LNCaP clone FGC (cell line): ENCODE data around the gene MOGAT3.

Experiments
- DNase-seq: peaks from one replicate; pipeline ENCODE4 v3.0.0-alpha.2; 2011; ENCODE audit warnings: low read depth
- H3K4me3 ChIP-seq: 2 replicates; pipeline ENCODE4 v1.5.1; 2011; ENCODE audit warnings: mild to moderate bottlenecking, low read depth, low read length, control low read depth
- CTCF ChIP-seq: IDR thresholded peaks from 2 replicates; pipeline ENCODE4 v1.5.1; 2012; ENCODE audit warnings: mild to moderate bottlenecking; ENCODE audit not compliant: control insufficient read depth, insufficient read depth; ENCODE audit errors: extremely low read depth

Gene MOGAT3

GRCh38 chr7:101241443-101242349 lies 40.9 kb upstream of the MOGAT3 start:
- no peak for TF ChIP-seq CTCF
- DNase-seq, result no peak
- H3K4me3 ChIP-seq, result no peak overlapping the region

- no peak for DNase-seq
- no peak overlapping the region for H3K4me3 ChIP-seq
- no peak for TF ChIP-seq CTCF
These were observed 40.2 kb upstream of the MOGAT3 start for GRCh38 chr7:101241015-101241363.

- no peak for TF ChIP-seq CTCF
- H3K4me3 ChIP-seq, result no peak overlapping the region
- no peak for DNase-seq
These were observed 39.6 kb upstream of the MOGAT3 start for GRCh38 chr7:101240226-101241014.

- DNase-seq, result no peak
- H3K4me3 ChIP-seq, result no peak overlapping the region
These were observed 39.0 kb upstream of the MOGAT3 start for GRCh38 chr7:101239951-101240220.

GRCh38 chr7:101239191-101239950 lies 38.5 kb upstream of the MOGAT3 start:
- no peak for TF ChIP-seq CTCF
- H3K4me3 ChIP-seq, result no peak overlapping the region
- DNase-seq, result no peak

More at GRCh38 chr7:101239951-101240220, 39.0 kb upstream of the MOGAT3 start:
- no peak for TF ChIP-seq CTCF

- no peak for DNase-seq
- TF ChIP-seq CTCF, result no peak
- H3K4me3 ChIP-seq, result no peak overlapping the region
These were observed 37.7 kb upstream of the MOGAT3 start for GRCh38 chr7:101238226-101239182.
